ENCODE results near the gene TMEM9.

The TMEM9 gene

GRCh38 chr1:201126463-201126831 lies 27.8 kb downstream of the TMEM9 start:
- DNase-seq = no peak

GRCh38 chr1:201125800-201126199 lies 28.5 kb downstream of the TMEM9 start:
- DNase-seq = no peak

- DNase-seq = no peak
Measured at GRCh38 chr1:201125019-201125418, 29.3 kb downstream of the TMEM9 start.

GRCh38 chr1:201123866-201124265 lies 30.4 kb downstream of the TMEM9 start:
- no peak for DNase-seq

- DNase-seq = no peak
Measured at GRCh38 chr1:201122321-201122957, 31.8 kb downstream of the TMEM9 start.

- DNase-seq = peak; percentile 31 to 47
Measured at GRCh38 chr1:201119206-201120197, 34.8 kb downstream of the TMEM9 start.

GRCh38 chr1:201116091-201116490 lies 38.2 kb downstream of the TMEM9 start:
- no peak for DNase-seq

- no peak for DNase-seq
Measured at GRCh38 chr1:201115390-201115937, 38.8 kb downstream of the TMEM9 start.

- peak; percentile 65 to 69 for DNase-seq
Measured at GRCh38 chr1:201114245-201115131, 39.8 kb downstream of the TMEM9 start.

- no peak for DNase-seq
Measured at GRCh38 chr1:201113451-201114244, 40.6 kb downstream of the TMEM9 start.

- no peak for DNase-seq
Measured at GRCh38 chr1:201112926-201113325, 41.3 kb downstream of the TMEM9 start.

- no peak for DNase-seq
Measured at GRCh38 chr1:201112173-201112731, 42.0 kb downstream of the TMEM9 start, which contains the start of gene CACNA1S. TSS of gene CACNA1S (minus strand) at chr1:201112426. CDS start at chr1:201112339, 87 bp downstream.

GRCh38 chr1:201111672-201112071 lies 42.6 kb downstream of the TMEM9 start:
- no peak for DNase-seq

GRCh38 chr1:201111156-201111555 lies 43.1 kb downstream of the TMEM9 start:
- no peak for DNase-seq

- DNase-seq = no peak
Measured at GRCh38 chr1:201110616-201111015, 43.7 kb downstream of the TMEM9 start.

- DNase-seq = no peak
Measured at GRCh38 chr1:201110138-201110537, 44.1 kb downstream of the TMEM9 start.

- no peak for DNase-seq
Measured at GRCh38 chr1:201109651-201110050, 44.6 kb downstream of the TMEM9 start.

- DNase-seq = no peak
Measured at GRCh38 chr1:201108614-201109013, 45.7 kb downstream of the TMEM9 start.

GRCh38 chr1:201105688-201106087 lies 48.6 kb downstream of the TMEM9 start:
- DNase-seq = no peak

- DNase-seq = no peak
Measured at GRCh38 chr1:201104141-201104540, 50.1 kb downstream of the TMEM9 start.

- no peak for DNase-seq
Measured at GRCh38 chr1:201103666-201104065, 50.6 kb downstream of the TMEM9 start.
